ENCODE measurements around the gene PFN4. TPM values are rescaled to one million over a fixed set of nuclear protein-coding genes. Genes with fewer than 3 reads are reported as not detected.

PFN4 gene
- total and polyA plus RNA-seq, 8 donors: 0.48 to 1.8 (median 0.56) TPM; not detected in 5

GRCh38 chr2:24072259-24072658 lies 50.9 kb downstream of the PFN4 start:
- DNase-seq: no peak
- H3K36me3 ChIP-seq: peaks cover 22 to 73% (median 66%) of the 10 kb centered on the region in 4 donors
- no peak overlapping the region for H3K27ac ChIP-seq
- H3K4me1 ChIP-seq: peaks cover 11 to 28% (median 22%) of the 10 kb centered on the region in 4 donors
- intact Hi-C loops (cut with DNase I; ENCODE audit: low total_unique reads): loop anchor here (10.0 kb wide), 1 partner anchor 147 kb away; the partner anchor contains the start of gene ATAD2B
- H3K27me3 ChIP-seq: no peaks in the 10 kb centered on the region
- no peaks in the 10 kb centered on the region for H3K9me3 ChIP-seq
- 87 to 94% (median 91%) methylated on average over 4 of the region's 4 CpGs for WGBS, 5 donors
- H3K4me3 ChIP-seq: no peak overlapping the region
- no peak for TF ChIP-seq CTCF (IDR thresholded peaks at IDR 0.05)

DNA sequence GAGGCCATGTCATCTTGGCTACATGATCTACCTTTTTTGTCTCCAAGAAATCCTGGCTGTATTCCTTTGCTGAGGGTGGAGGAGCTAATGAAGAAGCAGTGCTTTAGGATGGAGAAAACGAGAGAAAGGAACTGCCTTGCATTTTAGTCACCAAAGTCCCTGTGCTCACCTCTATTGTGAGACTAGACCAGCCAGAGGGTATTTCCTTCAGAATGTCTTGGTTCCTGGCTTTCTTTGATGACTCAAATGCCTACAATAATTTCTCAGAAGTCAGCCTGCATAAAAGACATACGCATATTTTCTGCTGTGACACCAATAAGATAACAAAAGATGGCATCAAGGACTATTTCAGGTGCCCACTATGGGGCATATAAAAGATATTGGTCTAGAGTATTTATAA lies 57.8 kb downstream of the PFN4 start:
- DNase-seq: no peak
- TF ChIP-seq CTCF (IDR thresholded peaks at IDR 0.05) (no peak), POLR2A (IDR thresholded peaks at IDR 0.05) (no peak), EP300 (IDR thresholded peaks at IDR 0.05) (no peak), POLR2AphosphoS5 (IDR thresholded peaks at IDR 0.05) (no peak)
- Histone ChIP-seq H3K27me3 (no peaks in the 10 kb centered on the region), H3K27ac (no peak overlapping the region), H3K4me3 (no peak overlapping the region), H3K36me3 (peaks cover 33 to 92% (median 78%) of the 10 kb centered on the region in 4 donors), H3K9me3 (no peaks in the 10 kb centered on the region), H3K4me1 (no peaks in the 10 kb centered on the region)
- 75 to 88% (median 82%) methylated on average over 2 of the region's 2 CpGs for WGBS, 5 donors
- intact Hi-C loops (cut with DNase I; ENCODE audit: low total_unique reads): no loop called here

Other genes with a start within 250 kb of the PFN4 start
- gene ATAD2B, start 196.2 kb downstream of the PFN4 start, total RNA-seq: 10 to 100 TPM; 13.4 to 67.0 (median 42.6) TPM
- 1 to 10 TPM; 2.0 to 4.3 (median 2.2) TPM for gene ATAD2B, start 196.2 kb downstream of the PFN4 start, polyA plus RNA-seq
- 10 to 100 TPM in 3 of 5 donors, 1 to 10 TPM in 2; 3.6 to 53.6 (median 11.1) TPM for gene UBXN2A, start 182.9 kb downstream of the PFN4 start, total RNA-seq
- gene UBXN2A, start 182.9 kb downstream of the PFN4 start, polyA plus RNA-seq: 1 to 10 TPM; 4.4 to 8.9 (median 6.4) TPM
- gene MFSD2B, start 113.2 kb downstream of the PFN4 start, total RNA-seq: not detected
- gene MFSD2B, start 113.2 kb downstream of the PFN4 start, polyA plus RNA-seq: under 1 TPM in 2 of 3 donors, not detected in 1; 0.12 to 0.61 TPM
- gene WDCP, start 75.9 kb downstream of the PFN4 start, total RNA-seq: 10 to 100 TPM in 1 of 5 donors, 1 to 10 TPM in 4; 1.2 to 25.9 (median 4.9) TPM
- gene WDCP, start 75.9 kb downstream of the PFN4 start, polyA plus RNA-seq: 1 to 10 TPM; 1.5 to 2.0 (median 1.8) TPM
- gene FKBP1B, start 73.6 kb downstream of the PFN4 start, total RNA-seq: 10 to 100 TPM in 1 of 5 donors, 1 to 10 TPM in 3, not detected in 1; 1.3 to 13.6 (median 7.3) TPM
- gene FKBP1B, start 73.6 kb downstream of the PFN4 start, polyA plus RNA-seq: 10 to 100 TPM; 21.1 to 34.3 (median 30.4) TPM
- gene SF3B6, start 47.0 kb downstream of the PFN4 start, total RNA-seq: 100 to 1,000 TPM in 1 of 5 donors, 10 to 100 TPM in 4; 18.8 to 121 (median 40.7) TPM
- gene SF3B6, start 47.0 kb downstream of the PFN4 start, polyA plus RNA-seq: 100 to 1,000 TPM; 125 to 139 (median 126) TPM
- 100 to 1,000 TPM in 1 of 5 donors, 10 to 100 TPM in 3, 1 to 10 TPM in 1; 9.3 to 103 (median 38.7) TPM for gene TP53I3, start 38.5 kb downstream of the PFN4 start, total RNA-seq
- 10 to 100 TPM; 23.7 to 66.6 (median 47.0) TPM for gene TP53I3, start 38.5 kb downstream of the PFN4 start, polyA plus RNA-seq
- 10 to 100 TPM in 3 of 5 donors, 1 to 10 TPM in 1, not detected in 1; 8.5 to 43.2 (median 26.0) TPM for gene FAM228B, start 135 bp upstream of the PFN4 start, total RNA-seq
- gene FAM228B, start 135 bp upstream of the PFN4 start, polyA plus RNA-seq: 10 to 100 TPM in 2 of 3 donors, 1 to 10 TPM in 1; 8.4 to 15.9 (median 11.9) TPM
- gene FAM228A, start 51.7 kb upstream of the PFN4 start, total RNA-seq: 1 to 10 TPM in 2 of 5 donors, not detected in 3; 1.3 to 1.7 TPM
- 1 to 10 TPM in 1 of 3 donors, under 1 TPM in 2; 0.23 to 2.3 (median 0.50) TPM for gene FAM228A, start 51.7 kb upstream of the PFN4 start, polyA plus RNA-seq
- gene ITSN2, start 237.2 kb upstream of the PFN4 start, total RNA-seq: 100 to 1,000 TPM in 2 of 5 donors, 10 to 100 TPM in 3; 14.8 to 216 (median 66.5) TPM
- gene ITSN2, start 237.2 kb upstream of the PFN4 start, polyA plus RNA-seq: 10 to 100 TPM; 14.6 to 30.7 (median 17.9) TPM